CD4-positive, alpha-beta memory T cell (primary cell): ENCODE data around the gene COG7. TPM values are rescaled to one million over a fixed set of nuclear protein-coding genes. Genes with fewer than 3 reads are reported as not detected.
"Not testable (repeated sequence)": the region's sequence is repeated elsewhere in the genome, so short reads cannot be mapped to it uniquely, and the experiment has no call there.

Source experiments
- CTCF ChIA-PET: fragments of 350-600 bp; sonication (Branson Sonifier 250); formaldehyde crosslinking; loops from one replicate; lab custom pipeline; 2021; ENCODE audit warnings: inconsistent platforms; ENCODE audit not compliant: partially characterized antibody; lab: Charles Lee
- POLR2A ChIA-PET: fragments of 350-600 bp; sonication (Branson Sonifier 250); formaldehyde crosslinking; loops from one replicate; lab custom pipeline; 2021; ENCODE audit not compliant: partially characterized antibody; lab: Charles Lee
- DNase-seq, 5 donors: peaks; one replicate each; pipeline versions ENCODE4 v3.0.0 to v3.0.0-alpha.2; 2020 to 2022; ENCODE audit warnings: mixed read lengths in 1 of 5
- H3K27ac ChIP-seq: one replicate; pipeline ENCODE4 v1.7.0; 2013; ENCODE audit warnings: low read depth, low read length
- H3K27me3 ChIP-seq: 2 replicates; pipeline ENCODE4 v1.7.0; 2013; ENCODE audit warnings: mild to moderate bottlenecking, low read length, moderate library complexity; ENCODE audit not compliant: insufficient read depth
- H3K36me3 ChIP-seq: 2 replicates; pipeline ENCODE4 v1.7.0; 2013; ENCODE audit warnings: mild to moderate bottlenecking, low read length, moderate library complexity; ENCODE audit not compliant: insufficient read depth
- H3K4me1 ChIP-seq: 2 replicates; pipeline ENCODE4 v1.7.0; 2013; ENCODE audit warnings: mild to moderate bottlenecking, low read length, moderate library complexity; ENCODE audit not compliant: insufficient read depth
- H3K4me3 ChIP-seq, 2 donors: one replicate each; pipeline ENCODE4 v1.7.0; 2013; ENCODE audit warnings: low read length in 2 of 2, mild to moderate bottlenecking in 1 of 2
- H3K9me3 ChIP-seq, 2 donors: one replicate each; pipeline ENCODE4 v1.7.0; 2013; ENCODE audit warnings: low read length in 2 of 2, control low read depth in 1 of 2; ENCODE audit not compliant: control insufficient read depth in 1 of 2
- H3K27ac Mint-ChIP-seq, 7 donors: one replicate each; pipeline ENCODE4 v1.8.0; 2020 to 2021; ENCODE audit warnings: mixed read lengths in 7 of 7, mild to moderate bottlenecking in 6 of 7, inconsistent platforms in 3 of 7, moderate library complexity in 3 of 7
- H3K27me3 Mint-ChIP-seq, 2 donors: one replicate each; pipeline ENCODE4 v1.8.0; 2020 to 2021; ENCODE audit warnings: mixed read lengths in 2 of 2
- H3K36me3 Mint-ChIP-seq, 2 donors: one replicate each; pipeline ENCODE4 v1.8.0; 2020 to 2021; ENCODE audit warnings: mixed read lengths in 2 of 2, inconsistent platforms in 1 of 2, mild to moderate bottlenecking in 1 of 2
- H3K4me1 Mint-ChIP-seq, 4 donors: one replicate each; pipeline ENCODE4 v1.8.0; 2020 to 2021; ENCODE audit warnings: mixed read lengths in 4 of 4, mild to moderate bottlenecking in 1 of 4
- H3K4me3 Mint-ChIP-seq, 8 donors: one replicate each; pipeline ENCODE4 v1.8.0; 2020 to 2021; ENCODE audit warnings: mixed read lengths in 8 of 8, mild to moderate bottlenecking in 7 of 8, moderate library complexity in 6 of 8, inconsistent platforms in 3 of 8
- H3K9me3 Mint-ChIP-seq, 8 donors: one replicate each; pipeline ENCODE4 v1.8.0; 2020 to 2021; ENCODE audit warnings: mixed read lengths in 8 of 8, mild to moderate bottlenecking in 5 of 8, inconsistent platforms in 3 of 8, moderate library complexity in 1 of 8
- intact Hi-C: fragments of 100-400 bp; cut with micrococcal nuclease; formaldehyde crosslinking; loops from one replicate; pipeline ENCODE4 v1.15.1; 2023
- polyA plus RNA-seq, 2 donors: library from polyadenylated mRNA; unstranded; fragments of 300-500 nt; fragmentation: Illumina TruSeq; gene quantifications; one replicate each; pipeline ENCODE4 v1.2.3, GENCODE V29; 2021
- total RNA-seq, 2 experiments: library from RNA; stranded (reverse); gene quantifications; one replicate each; pipeline ENCODE4 v1.2.3, GENCODE V29; 2021

COG7 gene
- total and polyA plus RNA-seq, 4 experiments from 2014 or later, result 11.4 to 24.7 (median 16.3) TPM

GRCh38 chr16:23400447-23400846 is 52.5 kb downstream of the COG7 start:
- H3K9me3 Mint-ChIP-seq, H3K4me3 ChIP-seq, H3K4me1 Mint-ChIP-seq, DNase-seq, H3K27me3 Mint-ChIP-seq, H3K9me3 ChIP-seq, H3K27me3 ChIP-seq, intact Hi-C loops, H3K27ac ChIP-seq, POLR2A ChIA-PET, H3K4me3 Mint-ChIP-seq, H3K4me1 ChIP-seq: not testable (repeated sequence)
- H3K36me3 ChIP-seq, result peaks cover 66% of the 10 kb centered on the region
- CTCF ChIA-PET, result interaction anchor here (1.5 kb wide), 1 partner anchor 35 kb away, joined by 5 read pairs; no protein-coding TSS in a partner anchor
- peaks cover 70 to 80% of the 10 kb centered on the region in 2 donors for H3K36me3 Mint-ChIP-seq
- H3K27ac Mint-ChIP-seq, result peak overlapping the region in 1 of 7 donors; percentile 59

- DNase-seq, result no peak
- peaks cover 71 to 83% of the 10 kb centered on the region in 2 donors for H3K36me3 Mint-ChIP-seq
- no peak overlapping the region for H3K27ac Mint-ChIP-seq
These were observed 53.8 kb downstream of the COG7 start for GRCh38 chr16:23398987-23399805.

GRCh38 chr16:23397464-23397863 is 55.5 kb downstream of the COG7 start:
- POLR2A ChIA-PET, result no interaction called here
- Mint-ChIP-seq H3K36me3 (peaks cover 63 to 81% of the 10 kb centered on the region in 2 donors), H3K4me3 (no peak overlapping the region)

More at GRCh38 chr16:23398987-23399805, 53.8 kb downstream of the COG7 start:
- H3K9me3 Mint-ChIP-seq, result no peaks in the 10 kb centered on the region
- peaks cover 0 to 3% (median 0%) of the 10 kb centered on the region in 4 donors for H3K4me1 Mint-ChIP-seq
- ChIA-PET POLR2A (no interaction called here), CTCF (interaction anchor here (1.5 kb wide), 1 partner anchor 36 kb away, joined by 5 read pairs; no protein-coding TSS in a partner anchor)
- intact Hi-C loops, result no loop called here
- H3K27me3 ChIP-seq, result no peaks in the 10 kb centered on the region
- peaks cover 56% of the 10 kb centered on the region for H3K36me3 ChIP-seq
- no peak overlapping the region for H3K4me3 ChIP-seq
- H3K27me3 Mint-ChIP-seq, result no peaks in the 10 kb centered on the region
- no peak overlapping the region for H3K4me3 Mint-ChIP-seq
- H3K4me1 ChIP-seq, result no peaks in the 10 kb centered on the region
- no peak overlapping the region for H3K27ac ChIP-seq
- no peaks in the 10 kb centered on the region for H3K9me3 ChIP-seq

GRCh38 chr16:23395732-23396131 is 57.3 kb downstream of the COG7 start:
- H3K27ac Mint-ChIP-seq, result no peak overlapping the region

More at GRCh38 chr16:23397464-23397863, 55.5 kb downstream of the COG7 start:
- Histone ChIP-seq H3K9me3 (no peaks in the 10 kb centered on the region), H3K4me3 (no peak overlapping the region), H3K27me3 (no peaks in the 10 kb centered on the region), H3K4me1 (no peaks in the 10 kb centered on the region), H3K27ac (no peak overlapping the region), H3K36me3 (peaks cover 46% of the 10 kb centered on the region)
- H3K27me3 Mint-ChIP-seq, result no peaks in the 10 kb centered on the region
- peaks cover 0 to 3% (median 0%) of the 10 kb centered on the region in 4 donors for H3K4me1 Mint-ChIP-seq
- CTCF ChIA-PET, result no interaction called here
- intact Hi-C loops, result no loop called here
- no peak overlapping the region for H3K27ac Mint-ChIP-seq
- no peaks in the 10 kb centered on the region for H3K9me3 Mint-ChIP-seq
- DNase-seq, result no peak

GRCh38 chr16:23394141-23394831 is 58.7 kb downstream of the COG7 start:
- DNase-seq, result no peak
- Histone ChIP-seq H3K27ac (no peak overlapping the region), H3K27me3 (no peaks in the 10 kb centered on the region), H3K9me3 (no peaks in the 10 kb centered on the region), H3K4me1 (no peaks in the 10 kb centered on the region), H3K36me3 (peaks cover 54% of the 10 kb centered on the region), H3K4me3 (no peak overlapping the region)
- ChIA-PET CTCF (no interaction called here), POLR2A (no interaction called here)
- Mint-ChIP-seq H3K27me3 (no peaks in the 10 kb centered on the region), H3K27ac (no peak overlapping the region), H3K36me3 (peaks cover 58 to 82% of the 10 kb centered on the region in 2 donors), H3K4me1 (peaks cover 0 to 3% (median 0%) of the 10 kb centered on the region in 4 donors), H3K9me3 (no peaks in the 10 kb centered on the region), H3K4me3 (no peak overlapping the region)
- intact Hi-C loops, result no loop called here

More at GRCh38 chr16:23395732-23396131, 57.3 kb downstream of the COG7 start:
- Histone ChIP-seq H3K27me3 (no peaks in the 10 kb centered on the region), H3K27ac (no peak overlapping the region), H3K36me3 (peaks cover 52% of the 10 kb centered on the region), H3K4me3 (no peak overlapping the region), H3K9me3 (no peaks in the 10 kb centered on the region), H3K4me1 (no peaks in the 10 kb centered on the region)
- H3K36me3 Mint-ChIP-seq, result peaks cover 63 to 86% of the 10 kb centered on the region in 2 donors
- no peaks in the 10 kb centered on the region for H3K9me3 Mint-ChIP-seq
- CTCF ChIA-PET, result no interaction called here
- POLR2A ChIA-PET, result no interaction called here
- intact Hi-C loops, result no loop called here
- no peak overlapping the region for H3K4me3 Mint-ChIP-seq
- DNase-seq, result no peak
- peaks cover 0 to 3% (median 0%) of the 10 kb centered on the region in 4 donors for H3K4me1 Mint-ChIP-seq
- H3K27me3 Mint-ChIP-seq, result no peaks in the 10 kb centered on the region

- Mint-ChIP-seq H3K4me1 (no peaks in the 10 kb centered on the region), H3K4me3 (no peak overlapping the region), H3K27me3 (no peaks in the 10 kb centered on the region), H3K36me3 (peaks cover 52 to 75% of the 10 kb centered on the region in 2 donors), H3K27ac (peak overlapping the region in 1 of 7 donors; percentile 29), H3K9me3 (no peaks in the 10 kb centered on the region)
- Histone ChIP-seq H3K4me3 (no peak overlapping the region), H3K27me3 (no peaks in the 10 kb centered on the region), H3K36me3 (peaks cover 41% of the 10 kb centered on the region), H3K27ac (no peak overlapping the region), H3K4me1 (no peaks in the 10 kb centered on the region), H3K9me3 (no peaks in the 10 kb centered on the region)
- intact Hi-C loops, result no loop called here
- ChIA-PET CTCF (no interaction called here), POLR2A (no interaction called here)
- no peak for DNase-seq
These were observed 60.8 kb downstream of the COG7 start for GRCh38 chr16:23392223-23392600.
